NT2/D1 (cell line): Measurements from ENCODE around the gene C4orf50.

Experiments used
- YY1 ChIP-seq: IDR thresholded peaks from 2 replicates; pipeline ENCODE4 v1.6.1; 2011; ENCODE audit not compliant: insufficient read length, insufficient read depth
- ZNF274 ChIP-seq: IDR thresholded peaks from 2 replicates; pipeline ENCODE4 v1.6.1; 2011; ENCODE audit warnings: mild to moderate bottlenecking, low read depth, low read length

GRCh38 chr4:5867866-5868265 lies 150.4 kb downstream of the C4orf50 start:
- TF ChIP-seq ZNF274 (no peak), YY1 (no peak)
